A673 (cell line): ENCODE results near the gene MND1. TPM values are rescaled to one million over a fixed set of nuclear protein-coding genes. Genes with fewer than 3 reads are reported as not detected.

ENCODE experiments used
- BruUV-seq: library from RNA; stranded (reverse); fragments of 400-500 nt; replicated peaks from 2 replicates; lab custom pipeline; 2021; lab: Mats Ljungman, UMichigan
- CTCF ChIA-PET: fragments of 300-600 bp; sonication (Branson Sonifier 250); formaldehyde crosslinking; loops from one replicate; lab custom pipeline; 2022; ENCODE audit warnings: antibody characterized with exemption; lab: Charles Lee
- POLR2A ChIA-PET: fragments of 300-600 bp; sonication (Branson Sonifier 250); formaldehyde crosslinking; loops from one replicate; lab custom pipeline; 2022; ENCODE audit warnings: antibody characterized with exemption; ENCODE audit not compliant: low non-redundant PET; lab: Charles Lee
- DNase-seq: peaks from one replicate; pipeline ENCODE4 v3.0.0-alpha.2; 2015; ENCODE audit warnings: low spot score
- H3K27ac ChIP-seq: fragments of 200-600 bp; sonication (generic); 2 replicates; pipeline ENCODE4 v1.5.1; 2016; ENCODE audit warnings: mixed run types, low read depth, mild to moderate bottlenecking, mixed read lengths, antibody characterized with exemption, low read length; ENCODE audit not compliant: poor library complexity, severe bottlenecking
- H3K27me3 ChIP-seq: fragments of 200-600 bp; sonication (generic); replicated peaks from 2 replicates; pipeline ENCODE4 v1.6.1; 2017; ENCODE audit warnings: mixed run types, low read depth, mild to moderate bottlenecking, mixed read lengths, antibody characterized with exemption, low read length; ENCODE audit not compliant: insufficient read depth, poor library complexity
- H3K36me3 ChIP-seq: fragments of 200-600 bp; sonication (generic); 2 replicates; pipeline ENCODE4 v1.6.1; 2016; ENCODE audit warnings: mixed run types, mild to moderate bottlenecking, mixed read lengths, antibody characterized with exemption, low read length; ENCODE audit not compliant: insufficient read depth, poor library complexity, severe bottlenecking
- H3K4me1 ChIP-seq: fragments of 200-600 bp; sonication (generic); 2 replicates; pipeline ENCODE4 v1.6.1; 2017; ENCODE audit warnings: mixed run types, mild to moderate bottlenecking, mixed read lengths, antibody characterized with exemption, low read length; ENCODE audit not compliant: insufficient read depth, poor library complexity, severe bottlenecking
- H3K4me3 ChIP-seq: fragments of 200-600 bp; sonication (generic); 2 replicates; pipeline ENCODE4 v1.5.1; 2016; ENCODE audit warnings: low read depth, mixed run types, mild to moderate bottlenecking, mixed read lengths, low read length; ENCODE audit not compliant: poor library complexity, severe bottlenecking
- H3K9me3 ChIP-seq: fragments of 200-600 bp; sonication (generic); 2 replicates; pipeline ENCODE4 v1.6.1; 2016; ENCODE audit warnings: mixed run types, low read depth, mild to moderate bottlenecking, mixed read lengths, antibody characterized with exemption, low read length; ENCODE audit not compliant: poor library complexity, severe bottlenecking
- CTCF ChIP-seq: fragments of 300-800, 200-600 bp; sonication (generic); conservative IDR thresholded peaks from 2 replicates; pipeline ENCODE4 v1.5.1; 2017; ENCODE audit warnings: low read depth, mild to moderate bottlenecking, antibody characterized with exemption, low read length, moderate library complexity, mixed read lengths
- EZH2 ChIP-seq: fragments of 200-600 bp; sonication (generic); IDR thresholded peaks from 2 replicates; pipeline ENCODE4 v1.6.1; 2017; ENCODE audit warnings: borderline replicate concordance, low read depth, mild to moderate bottlenecking, mixed read lengths, antibody characterized with exemption, low read length; ENCODE audit not compliant: poor library complexity, severe bottlenecking
- intact Hi-C: fragments of 100-400 bp; cut with micrococcal nuclease; formaldehyde crosslinking; loops from one replicate; pipeline ENCODE4 v1.10.0; 2022; ENCODE audit not compliant: unreplicated experiment
- total RNA-seq: library from RNA; stranded (reverse); gene quantifications from 2 replicates; pipeline ENCODE4 v1.2.3, GENCODE V29; 2021

MND1 gene
- total RNA-seq, 1 experiment from 2014 or later: 43.7 TPM

GRCh38 chr4:153296040-153296823, 48.3 kb upstream of the MND1 start:
- BruUV-seq: no TSS peak
- intact Hi-C loops: no loop called here

GRCh38 chr4:153297116-153297515, 47.4 kb upstream of the MND1 start:
- Histone ChIP-seq H3K27me3 (no peaks in the 10 kb centered on the region), H3K4me3 (no peak overlapping the region), H3K9me3 (peaks cover 24% of the 10 kb centered on the region), H3K27ac (no peak overlapping the region), H3K4me1 (peaks cover 8% of the 10 kb centered on the region), H3K36me3 (peaks cover 61% of the 10 kb centered on the region)
- TF ChIP-seq EZH2 (no peak), CTCF (no peak)
- intact Hi-C loops: no loop called here
- POLR2A ChIA-PET: no interaction called here
- DNase-seq: no peak
- BruUV-seq: no TSS peak
- CTCF ChIA-PET: no interaction called here

More at GRCh38 chr4:153296040-153296823, 48.3 kb upstream of the MND1 start:
- no peak overlapping the region for H3K4me3 ChIP-seq
- peaks cover 61% of the 10 kb centered on the region for H3K36me3 ChIP-seq
- H3K27me3 ChIP-seq: no peaks in the 10 kb centered on the region
- ChIA-PET CTCF (no interaction called here), POLR2A (no interaction called here)
- DNase-seq: peak; percentile 19
- H3K27ac ChIP-seq: no peak overlapping the region
- TF ChIP-seq EZH2: no peak
- no peak for TF ChIP-seq CTCF
- H3K9me3 ChIP-seq: peaks cover 18% of the 10 kb centered on the region
- H3K4me1 ChIP-seq: peaks cover 8% of the 10 kb centered on the region

GRCh38 chr4:153310793-153311192, 33.7 kb upstream of the MND1 start:
- intact Hi-C loops: loop anchor here (10.0 kb wide), 1 partner anchor 466 kb away; no protein-coding TSS in a partner anchor
- TF ChIP-seq EZH2 (no peak), CTCF (no peak)
- Histone ChIP-seq H3K27ac (no peak overlapping the region), H3K9me3 (no peaks in the 10 kb centered on the region), H3K36me3 (peaks cover 6% of the 10 kb centered on the region), H3K4me3 (no peak overlapping the region), H3K4me1 (no peaks in the 10 kb centered on the region), H3K27me3 (no peaks in the 10 kb centered on the region)
- no TSS peak for BruUV-seq
- CTCF ChIA-PET: no interaction called here
- POLR2A ChIA-PET: no interaction called here
- no peak for DNase-seq
